Stimulated activated CD4-positive, alpha-beta T cell treated with anti-CD3 and anti-CD28 coated beads, Interleukin-2, amount 100 ng/mL, for 48 hours (primary cell): ENCODE data around the gene FGF14.
"Not testable (repeated sequence)": the region's sequence is repeated elsewhere in the genome, so short reads cannot be mapped to it uniquely, and the experiment has no call there.

Source experiments
- DNase-seq, 2 donors: peaks; one replicate each; pipeline ENCODE4 v3.0.0-alpha.2; 2020

Gene FGF14

DNA sequence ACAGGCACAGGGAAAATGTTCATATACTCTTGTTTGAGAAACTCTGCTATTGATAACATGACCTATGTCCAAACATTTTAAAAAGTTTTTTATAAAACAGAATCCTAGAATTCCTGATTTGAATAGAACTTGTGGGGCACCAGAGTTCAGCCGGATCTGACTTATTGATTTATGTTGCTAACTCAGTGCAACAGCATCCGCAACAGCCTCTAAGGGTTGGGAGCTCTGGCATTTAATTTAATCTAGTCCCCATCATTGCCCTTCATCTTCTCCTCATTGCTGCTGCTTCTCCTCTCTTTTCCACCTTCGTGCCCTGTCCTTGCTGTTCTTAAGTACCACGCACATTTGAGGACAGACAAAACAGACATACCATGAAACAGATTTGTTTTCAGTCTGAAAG, 214.5 kb downstream of the FGF14 start:
- no peak for DNase-seq

DNA sequence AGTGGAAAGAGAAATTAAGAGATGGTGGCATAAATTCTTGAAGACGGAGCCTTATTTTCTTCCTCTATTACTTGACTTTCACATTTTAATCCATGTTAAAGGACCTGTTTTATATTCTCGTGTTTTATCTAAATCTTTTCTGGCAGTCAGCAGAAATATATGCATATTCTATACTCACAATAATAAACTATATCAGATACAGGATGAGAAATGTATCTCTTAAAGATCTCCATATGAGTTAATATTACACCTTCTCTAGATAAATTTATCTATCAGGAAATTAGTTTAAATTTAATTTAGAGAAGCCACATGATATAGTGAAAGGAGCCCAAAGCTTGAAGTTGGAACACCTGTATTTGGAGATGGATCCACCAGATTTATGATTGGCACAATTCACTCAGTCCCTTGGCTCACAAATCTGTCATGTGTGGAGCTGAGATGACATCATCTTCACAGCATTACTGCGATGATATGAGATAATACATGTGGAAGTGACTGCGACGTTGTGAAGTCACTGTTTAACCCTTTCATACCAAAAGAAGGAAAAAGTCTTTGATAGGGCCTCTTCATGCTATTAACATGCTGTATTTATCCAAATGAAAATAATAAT, 216.4 kb downstream of the FGF14 start:
- no peak for DNase-seq

DNA sequence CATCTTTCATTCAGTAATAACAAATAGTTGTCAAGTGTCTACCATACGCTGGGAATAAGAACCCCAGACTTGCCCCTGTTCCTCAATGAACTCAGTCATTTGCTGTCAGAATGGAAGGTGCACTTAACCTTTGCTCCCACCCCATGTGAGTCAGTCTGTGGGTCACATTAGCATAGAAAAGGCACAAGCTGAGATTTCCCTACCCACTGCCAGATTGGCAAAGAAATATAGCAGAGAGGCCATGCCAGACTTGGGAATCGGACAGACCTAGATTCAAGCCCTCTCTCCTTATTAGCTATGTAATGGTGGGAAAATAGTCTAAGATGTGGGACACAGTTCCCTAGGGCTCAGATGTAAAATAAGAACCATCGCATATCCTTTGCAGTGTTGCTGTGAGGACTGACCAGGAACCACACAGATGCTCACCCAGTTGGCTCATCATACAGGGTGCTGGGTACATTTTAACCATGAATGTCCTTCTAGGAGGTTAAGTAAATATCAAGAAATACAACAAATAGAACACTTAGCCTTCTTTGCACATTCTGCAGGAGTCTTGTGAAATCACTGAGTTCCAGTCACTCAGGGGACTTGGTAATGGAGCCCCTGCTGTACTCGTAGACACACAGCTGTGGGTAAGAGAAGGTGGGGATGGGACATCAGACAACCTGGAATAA, 218.2 kb downstream of the FGF14 start:
- DNase-seq = no peak

DNA sequence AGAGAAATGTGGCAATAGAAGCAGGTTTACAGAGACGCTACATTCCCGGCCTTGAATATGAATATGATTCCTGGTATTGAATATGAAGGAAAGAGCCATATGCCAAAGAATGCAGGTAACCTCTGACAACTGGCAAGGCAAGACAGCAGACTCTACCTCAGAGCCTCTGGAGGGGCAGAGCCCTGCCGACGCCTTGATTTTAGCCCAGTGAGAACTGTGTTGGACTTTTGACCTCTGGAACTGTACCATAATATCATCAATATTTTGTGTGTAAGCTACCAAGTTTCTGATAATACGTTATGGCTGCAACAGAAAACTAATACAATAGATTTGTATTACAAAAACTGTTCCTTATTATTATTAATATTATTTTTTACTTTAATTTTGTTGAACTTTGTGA, 219.7 kb downstream of the FGF14 start:
- DNase-seq = no peak

DNA sequence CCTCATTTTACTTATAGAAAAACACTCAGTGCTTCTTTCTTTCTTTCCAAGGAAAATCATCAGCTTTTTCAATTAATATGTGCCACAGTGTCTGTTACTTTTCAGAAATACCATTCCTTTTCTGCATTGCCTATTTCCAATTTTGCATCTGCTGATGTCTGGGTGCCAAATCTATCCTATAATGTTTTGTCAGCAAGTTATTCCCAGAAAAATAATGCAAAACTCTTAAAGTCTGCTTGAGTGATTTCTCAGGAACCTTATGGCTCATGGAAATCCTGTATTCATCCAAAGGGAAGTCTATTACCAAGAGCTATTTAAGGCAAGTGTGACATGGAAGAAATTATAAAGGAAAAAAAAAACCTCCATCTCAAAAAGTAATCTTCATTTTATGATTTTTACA, 224.4 kb downstream of the FGF14 start:
- no peak for DNase-seq

DNA sequence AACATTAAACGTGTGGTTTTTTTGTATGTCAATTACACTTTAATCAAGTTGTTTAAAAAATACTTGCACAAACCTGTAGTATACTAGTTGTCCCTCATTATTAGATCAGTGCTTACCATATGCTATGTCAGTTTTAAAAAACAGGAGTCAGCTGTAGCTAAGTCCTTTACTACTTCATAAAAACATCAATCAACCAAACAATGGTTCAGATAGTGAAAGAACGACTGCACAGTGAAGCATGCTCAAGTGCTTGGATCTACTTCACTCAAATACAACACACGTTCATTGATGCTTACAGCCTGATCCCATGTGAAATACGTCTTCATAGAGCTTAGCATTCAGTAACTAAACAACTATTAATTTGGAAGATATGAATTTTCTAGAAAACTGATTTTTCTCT, 225.0 kb downstream of the FGF14 start:
- no peak for DNase-seq

DNA sequence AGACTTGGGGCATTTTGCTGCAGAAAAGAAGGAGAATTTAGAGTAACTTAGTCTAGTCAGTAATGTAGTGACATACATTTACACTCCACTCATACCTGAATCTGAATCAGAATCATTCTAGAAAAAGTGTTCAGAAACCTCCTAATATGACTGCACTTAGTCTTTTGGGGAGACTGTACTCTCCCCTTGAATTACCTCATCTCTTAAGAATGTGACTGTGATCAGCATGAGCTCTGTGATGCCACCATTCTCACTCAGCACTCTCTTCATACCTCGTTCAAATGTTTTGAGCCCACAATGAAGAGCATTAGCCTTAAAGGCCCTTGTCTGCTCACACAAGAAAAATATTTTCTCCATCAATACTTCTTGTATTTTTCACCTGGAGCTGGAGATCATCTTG, 229.4 kb downstream of the FGF14 start:
- no peak for DNase-seq

DNA sequence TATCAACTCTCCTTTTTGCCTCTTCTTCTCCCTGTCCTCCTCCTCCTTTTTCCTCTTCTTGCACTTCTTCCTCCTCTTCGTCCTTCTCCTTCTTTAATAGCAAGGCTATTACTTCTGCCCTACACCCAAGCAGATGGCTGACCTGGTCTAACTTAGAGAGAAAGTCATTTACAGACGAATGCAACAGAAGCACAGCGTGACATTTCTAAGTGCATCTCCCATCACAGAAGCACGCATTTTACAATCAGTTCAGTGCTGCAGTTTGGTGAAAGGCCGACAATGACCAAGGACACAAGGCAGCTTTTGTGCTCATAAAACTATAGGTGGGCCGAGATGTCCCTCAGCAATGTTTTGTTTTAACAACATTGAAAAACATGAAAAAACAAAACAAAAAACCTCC, 231.5 kb downstream of the FGF14 start:
- no peak for DNase-seq

DNA sequence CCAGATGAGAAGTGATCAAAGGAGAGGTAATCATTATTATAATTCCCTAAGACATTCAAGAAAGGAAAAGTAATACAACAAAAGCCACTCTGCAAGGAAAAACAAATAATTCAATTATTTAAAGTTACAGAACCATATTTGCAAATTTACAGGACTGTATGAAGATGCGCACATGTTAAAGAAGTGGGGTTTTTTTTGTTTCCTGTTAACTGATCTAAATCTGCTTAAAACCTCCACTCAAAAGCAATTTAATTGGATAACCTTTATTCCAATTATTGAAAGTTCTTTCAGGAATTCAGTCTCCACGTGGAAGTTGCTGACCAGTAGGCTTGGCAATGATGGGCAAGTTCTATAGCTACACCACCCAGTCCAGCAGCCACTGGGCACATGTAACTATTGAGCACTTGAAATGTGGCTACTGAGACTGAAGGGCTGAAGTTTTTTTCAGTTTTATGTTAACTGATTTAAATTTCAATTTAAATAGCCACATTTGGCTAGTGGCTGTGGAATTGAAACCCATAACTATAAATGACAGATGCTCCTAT, 232.3 kb downstream of the FGF14 start:
- no peak for DNase-seq

DNA sequence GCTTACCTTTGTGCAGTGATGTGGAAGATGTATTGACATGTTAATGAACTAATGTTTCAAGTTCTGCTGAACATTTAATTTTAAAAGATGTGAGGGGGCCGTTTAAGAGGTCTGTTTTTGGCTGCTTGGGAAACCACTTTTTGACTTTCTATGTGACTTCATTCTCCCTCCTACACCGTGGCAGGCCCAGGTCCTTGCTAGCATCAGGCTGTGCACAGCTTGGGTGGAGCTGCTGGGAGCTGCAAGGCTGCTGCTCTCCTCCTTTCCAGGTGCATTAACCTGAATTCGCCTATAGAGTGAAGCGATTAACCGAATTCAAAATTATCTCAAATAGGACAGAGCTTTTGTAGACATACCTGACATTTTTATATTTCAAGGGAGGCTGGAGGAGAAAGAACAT, 249.1 kb downstream of the FGF14 start:
- no peak for DNase-seq

DNA sequence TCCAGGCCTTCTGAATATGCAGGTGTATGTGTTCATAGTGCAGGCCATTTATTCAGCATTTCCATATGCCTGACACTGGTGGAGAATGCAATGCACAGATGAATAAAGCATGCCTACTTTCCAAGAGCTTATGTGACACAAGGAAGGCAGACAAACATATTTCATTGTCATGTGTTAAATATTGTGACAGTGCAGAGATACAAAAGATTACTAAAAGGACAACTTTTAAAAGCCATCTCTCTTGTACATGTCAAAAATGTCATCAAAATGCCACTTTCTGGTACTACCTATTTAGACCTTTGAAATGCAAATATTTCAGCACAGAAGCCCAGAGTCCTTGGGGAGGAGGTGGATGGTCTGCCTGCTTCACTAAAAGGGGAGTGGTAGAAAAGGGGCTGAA, 254.5 kb downstream of the FGF14 start:
- DNase-seq = no peak

DNA sequence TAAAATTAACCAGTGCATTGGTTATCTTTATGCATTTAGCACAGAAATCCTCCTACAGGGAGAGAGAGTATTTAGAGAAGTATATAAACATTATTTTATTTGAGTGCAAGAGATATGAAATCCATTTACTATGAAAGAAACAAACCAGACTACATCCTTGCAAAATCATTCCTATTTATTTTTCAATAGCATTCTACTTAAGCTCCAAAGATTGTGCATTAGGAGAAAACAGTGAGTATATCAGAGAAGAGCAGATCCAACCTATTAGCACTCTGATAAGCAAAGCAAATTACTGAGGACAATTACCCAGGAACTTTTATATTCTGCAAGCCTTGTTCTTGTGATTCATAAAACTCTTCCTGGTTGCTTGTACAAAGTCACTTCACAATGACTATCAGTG, 256.1 kb downstream of the FGF14 start:
- DNase-seq = no peak

DNA sequence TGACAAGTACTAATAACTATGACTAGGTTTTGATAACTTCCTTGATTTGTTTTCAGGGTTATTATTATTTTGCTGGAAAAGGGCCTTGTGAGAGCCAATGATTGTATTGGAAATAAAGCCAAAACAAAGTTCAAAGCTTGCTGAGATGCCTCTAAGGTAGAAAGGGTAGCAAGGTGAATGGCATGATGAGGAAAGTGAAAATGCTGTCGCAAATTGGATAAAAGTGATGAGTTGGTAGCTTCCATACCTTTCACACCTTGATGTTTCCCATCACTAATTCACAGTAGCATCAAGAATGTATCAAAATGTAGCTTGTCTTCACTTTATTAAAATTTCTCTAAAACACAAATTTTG, 259.4 kb downstream of the FGF14 start:
- no peak for DNase-seq

DNA sequence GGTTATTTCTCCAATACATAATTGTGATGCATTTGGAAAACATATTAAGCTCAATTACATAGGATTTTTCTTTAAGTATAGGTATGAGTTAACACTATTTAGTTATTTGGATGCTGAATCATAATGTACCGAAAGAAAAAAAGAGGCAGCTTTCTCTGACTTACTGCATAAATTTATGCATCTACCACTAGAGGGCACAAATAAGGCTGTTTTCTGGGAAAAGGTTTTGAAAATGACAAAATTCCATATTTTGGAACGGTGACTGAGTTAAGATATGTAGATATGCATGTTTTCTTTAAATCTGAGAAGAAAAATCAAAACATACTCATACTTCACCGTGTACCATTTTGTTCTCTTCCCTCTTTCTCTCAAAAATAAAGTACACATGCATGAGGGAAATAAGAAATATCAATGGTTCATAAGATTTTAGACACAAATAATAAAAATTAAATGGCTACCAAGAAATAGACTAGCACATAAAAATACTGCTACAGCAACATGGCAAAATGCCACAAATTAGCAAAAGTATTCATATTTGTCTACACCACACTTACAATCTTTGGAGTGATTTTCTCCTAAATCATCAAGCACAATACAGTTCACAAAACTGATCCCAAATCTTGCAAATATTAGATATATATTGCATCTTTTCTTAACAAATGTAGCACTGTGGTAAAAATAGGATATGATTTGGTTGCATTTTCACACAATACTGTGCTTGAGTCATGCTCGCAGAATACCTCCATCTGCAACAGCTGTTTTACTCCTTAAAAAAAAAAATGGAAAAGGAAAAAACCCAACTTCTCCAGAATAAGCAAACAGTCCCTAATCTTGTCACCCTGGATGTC, 260.0 kb downstream of the FGF14 start:
- DNase-seq = no peak

DNA sequence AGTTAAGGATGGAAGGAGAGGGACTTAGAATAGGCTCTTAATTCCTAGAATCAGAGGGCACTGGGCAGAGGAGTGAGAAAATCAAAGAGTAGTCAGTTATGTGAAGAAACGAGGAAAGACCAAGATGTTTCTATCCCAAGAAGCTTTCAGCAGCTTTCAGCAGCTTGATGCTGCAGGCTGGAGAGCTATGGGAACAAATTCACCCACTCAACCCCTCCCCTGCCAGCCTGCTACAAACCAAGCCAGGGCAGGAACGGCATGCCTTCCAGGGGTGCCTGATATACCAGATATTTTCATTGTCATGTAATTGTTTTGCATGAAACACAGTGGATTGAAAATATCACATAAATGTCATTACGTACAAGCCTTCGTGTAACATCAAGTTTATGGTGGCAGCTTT, 262.2 kb downstream of the FGF14 start:
- DNase-seq = no peak

DNA sequence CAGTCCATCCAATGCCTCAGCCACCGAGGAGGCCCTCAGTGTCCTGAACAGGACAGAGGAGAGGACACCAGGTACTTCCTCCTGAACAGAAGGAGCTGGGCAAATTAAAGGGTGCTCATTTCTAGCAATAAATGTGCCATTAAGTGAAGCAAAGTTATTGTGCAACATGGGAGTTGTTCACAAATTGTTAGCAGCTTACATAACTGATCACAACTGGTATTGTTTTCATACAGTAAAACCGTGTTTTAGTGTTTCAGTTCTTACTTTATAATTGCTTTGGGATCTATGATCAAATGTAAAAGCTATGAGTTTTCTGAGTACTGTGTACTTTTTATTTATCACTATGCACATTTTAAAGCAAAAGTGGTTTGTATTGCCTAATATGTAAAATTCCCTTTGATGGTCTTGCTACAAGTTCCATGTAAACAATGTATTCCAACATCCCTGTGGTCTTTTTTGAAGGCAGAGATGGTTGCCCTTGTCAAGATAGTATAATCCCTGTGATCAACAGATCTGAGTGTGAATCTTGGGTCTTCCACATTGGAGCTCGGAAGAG, 263.1 kb downstream of the FGF14 start:
- DNase-seq = no peak

DNA sequence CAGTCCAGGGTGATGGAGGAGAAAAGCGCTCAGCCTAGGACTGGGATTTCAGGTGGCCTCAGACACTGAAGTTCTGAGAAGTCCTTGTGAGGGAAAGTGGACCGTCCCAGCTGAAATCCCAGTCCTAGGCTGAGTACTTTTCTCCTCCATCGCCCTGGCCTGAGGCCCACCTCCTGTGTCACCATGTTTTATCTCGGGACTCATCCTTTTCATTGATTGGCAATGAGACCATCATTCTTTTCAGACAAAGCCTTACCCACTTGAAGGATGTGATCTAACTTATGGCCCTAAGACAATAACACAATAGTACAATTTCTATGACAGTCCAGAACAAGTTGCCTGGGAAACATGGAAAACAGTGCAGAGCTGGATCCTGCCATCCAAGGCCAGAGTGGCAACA, 263.9 kb downstream of the FGF14 start:
- DNase-seq = not testable (repeated sequence)

DNA sequence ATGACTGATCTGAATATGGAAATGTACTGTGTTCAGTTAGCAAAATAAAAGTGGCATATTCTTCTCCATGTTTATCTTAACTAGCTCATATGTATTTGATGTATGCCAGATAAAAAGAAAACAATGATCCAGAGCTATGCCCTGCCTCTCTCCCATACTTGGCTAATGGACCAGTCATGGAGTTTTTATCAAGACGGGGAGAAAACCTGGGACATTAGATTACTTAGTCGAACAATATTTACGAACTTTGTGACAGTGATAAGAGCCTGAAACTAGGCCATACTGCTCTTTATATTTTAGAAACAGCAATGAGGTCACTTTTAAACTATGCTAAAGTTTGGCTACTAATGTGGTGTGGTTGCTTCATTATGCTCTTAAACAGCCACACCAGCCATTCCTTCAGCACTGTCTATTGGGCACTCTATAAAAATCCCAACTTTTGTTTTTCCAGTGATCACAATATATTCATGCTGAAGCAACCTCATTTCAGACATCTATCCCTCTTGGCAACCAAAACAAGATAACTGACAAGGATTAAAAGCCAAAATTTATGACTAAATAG, 265.0 kb downstream of the FGF14 start:
- no peak for DNase-seq

DNA sequence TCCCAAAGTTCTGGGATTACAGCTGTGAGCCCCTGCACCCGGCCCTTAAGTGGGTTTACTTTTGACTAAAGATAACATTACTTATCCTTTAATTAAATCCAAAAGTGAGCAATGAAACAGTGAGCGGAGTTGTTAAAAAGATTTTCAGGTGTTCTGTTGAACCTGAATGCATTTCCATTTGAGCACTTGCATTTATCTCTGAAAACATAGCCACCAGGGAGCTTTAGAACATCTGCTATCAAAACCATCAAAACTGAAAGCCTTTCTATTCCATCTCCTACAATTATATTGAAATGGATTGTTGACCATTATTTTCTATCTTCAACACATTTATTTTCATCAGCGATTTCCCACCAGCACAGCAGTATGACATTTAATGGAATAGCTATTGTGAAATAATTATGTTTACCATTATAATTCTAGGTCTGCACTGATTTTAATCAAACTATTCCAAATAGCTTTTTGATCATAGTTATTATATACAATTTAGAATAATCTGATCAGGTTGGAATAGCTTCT, 269.0 kb downstream of the FGF14 start:
- no peak for DNase-seq

DNA sequence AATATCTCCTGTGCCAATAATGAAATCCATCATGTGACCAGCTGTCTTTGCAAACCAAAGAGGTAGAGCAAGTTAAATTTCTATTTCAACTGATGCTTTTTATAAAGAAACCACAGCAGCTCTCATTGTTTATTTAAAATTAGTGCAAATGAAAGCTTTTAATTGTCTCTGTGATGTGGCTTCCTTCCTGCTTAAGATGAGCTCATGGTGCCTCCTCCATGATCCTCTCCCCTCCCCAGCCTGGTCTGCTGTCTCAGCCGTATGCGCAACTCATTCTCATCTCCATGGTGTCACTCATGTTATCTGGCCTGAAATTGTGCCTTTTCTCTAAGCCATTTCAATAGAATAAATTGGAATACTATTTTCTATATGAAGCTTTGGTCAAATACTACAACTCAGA, 270.6 kb downstream of the FGF14 start:
- no peak for DNase-seq

DNA sequence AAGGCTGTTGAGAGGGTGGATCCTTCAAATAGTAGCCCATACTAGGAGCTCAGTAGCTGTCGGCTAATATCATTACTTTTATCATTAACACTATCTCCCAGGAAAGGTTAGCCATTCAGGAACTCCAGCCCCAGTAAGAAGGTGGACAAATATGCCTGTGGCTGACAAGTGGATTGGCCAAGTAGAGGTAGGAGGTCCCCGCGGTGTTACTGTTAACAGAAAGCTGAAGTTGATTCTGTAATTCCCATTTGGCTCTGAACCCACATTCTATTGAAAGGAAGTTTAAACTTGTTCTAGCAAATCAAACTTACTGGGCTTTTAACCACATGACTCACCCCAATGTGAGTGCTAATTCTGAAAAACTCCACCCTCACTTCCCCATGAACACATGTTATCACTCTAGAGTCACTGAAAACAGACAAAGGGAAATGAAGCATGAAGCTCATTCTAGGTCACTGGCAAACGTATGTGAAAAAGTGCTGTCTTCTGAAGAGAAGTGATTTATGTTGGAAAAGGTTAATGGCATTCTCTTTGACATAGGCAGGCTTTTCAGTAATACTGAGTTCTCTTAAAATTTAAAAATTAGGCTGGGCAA, 273.5 kb downstream of the FGF14 start:
- DNase-seq = no peak

DNA sequence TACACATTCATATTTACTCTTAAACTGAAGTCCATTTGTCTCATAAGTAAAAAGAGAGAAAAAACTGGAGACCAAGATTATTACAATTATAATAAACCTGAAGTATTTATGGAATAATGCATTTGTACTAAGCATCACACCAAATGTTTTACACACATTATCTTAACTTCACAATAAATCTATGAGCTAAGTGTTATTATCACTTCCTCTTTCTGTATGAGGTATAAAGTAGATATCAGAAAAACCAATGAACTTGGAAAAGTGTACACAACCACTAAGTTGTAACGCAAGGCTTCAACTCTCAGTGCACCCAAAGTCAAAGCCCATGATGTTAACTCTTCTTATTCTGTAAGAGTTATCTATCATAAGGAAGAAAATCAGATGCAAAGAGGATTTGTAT, 274.7 kb downstream of the FGF14 start:
- DNase-seq = no peak

DNA sequence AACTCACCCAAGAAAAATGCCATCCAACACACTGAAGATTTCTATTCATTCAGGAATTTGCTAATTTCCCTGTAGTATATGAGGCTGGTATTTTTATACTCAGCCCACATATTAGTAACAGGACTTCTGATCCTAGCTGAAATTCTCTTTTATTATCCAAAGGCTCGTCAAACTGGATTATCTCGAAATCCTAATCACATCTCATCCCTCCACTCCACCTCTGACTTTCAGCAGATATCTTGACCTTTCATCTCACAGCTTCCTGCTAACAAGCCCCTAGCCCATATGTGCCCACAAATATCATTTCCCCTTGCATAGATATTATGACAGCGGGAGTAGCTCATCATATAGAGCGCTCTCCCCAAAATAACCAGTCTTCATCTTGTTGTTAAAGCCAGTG, 279.7 kb downstream of the FGF14 start:
- no peak for DNase-seq
